GM19463 (cell line): ENCODE measurements around the gene INO80D.
A peak's percentile ranks its signal among the peaks of the same experiment; 100 is the strongest.
"Not testable (repeated sequence)": the region's sequence is repeated elsewhere in the genome, so short reads cannot be mapped to it uniquely, and the experiment has no call there.

ENCODE experiments used
- ATAC-seq: cut with Tn5 transposase; IDR thresholded peaks from one replicate; pipeline ENCODE4 v1.9.1; 2021; ENCODE audit warnings: mild to moderate bottlenecking, moderate library complexity; ENCODE audit not compliant: unreplicated experiment

INO80D gene

DNA sequence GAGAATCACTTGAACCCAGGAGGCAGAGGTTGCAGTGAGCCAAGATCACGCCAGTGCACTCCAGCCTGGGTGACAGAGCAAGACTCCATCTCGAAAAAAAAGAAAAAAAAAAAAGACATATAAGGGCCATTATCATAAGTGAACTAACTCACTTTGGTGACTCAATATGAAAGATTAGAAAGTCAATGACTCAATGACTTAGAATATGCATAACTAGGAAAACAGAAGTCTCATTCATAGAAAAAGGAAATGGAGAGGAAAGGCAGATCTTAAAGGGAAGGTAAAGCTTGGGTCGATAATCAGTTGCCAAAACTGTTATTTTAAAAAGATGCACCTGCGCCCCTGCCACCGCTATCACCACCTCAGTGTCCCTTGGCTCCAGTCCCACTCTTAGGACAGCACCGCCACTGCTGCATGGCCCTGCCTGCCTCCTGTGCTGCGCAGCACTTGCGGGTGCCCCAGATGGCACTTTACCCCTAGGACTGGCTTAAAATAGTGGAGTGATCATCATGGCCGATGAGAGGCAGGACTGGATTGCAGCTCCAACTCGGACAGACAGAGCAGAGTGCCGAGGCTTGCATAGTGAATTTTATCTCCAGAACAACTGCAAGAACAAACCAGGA lies 54.7 kb downstream of the INO80D start:
- peak; percentile 88 for ATAC-seq

GRCh38 chr2:206028101-206028500 lies 57.9 kb downstream of the INO80D start:
- no peak for ATAC-seq

- ATAC-seq = no peak
These were observed 62.8 kb downstream of the INO80D start for GRCh38 chr2:206023183-206023582.

GRCh38 chr2:206020171-206020570 lies 65.8 kb downstream of the INO80D start:
- no peak for ATAC-seq

- ATAC-seq = not testable (repeated sequence)
These were observed 70.2 kb downstream of the INO80D start for GRCh38 chr2:206015746-206016145.

DNA sequence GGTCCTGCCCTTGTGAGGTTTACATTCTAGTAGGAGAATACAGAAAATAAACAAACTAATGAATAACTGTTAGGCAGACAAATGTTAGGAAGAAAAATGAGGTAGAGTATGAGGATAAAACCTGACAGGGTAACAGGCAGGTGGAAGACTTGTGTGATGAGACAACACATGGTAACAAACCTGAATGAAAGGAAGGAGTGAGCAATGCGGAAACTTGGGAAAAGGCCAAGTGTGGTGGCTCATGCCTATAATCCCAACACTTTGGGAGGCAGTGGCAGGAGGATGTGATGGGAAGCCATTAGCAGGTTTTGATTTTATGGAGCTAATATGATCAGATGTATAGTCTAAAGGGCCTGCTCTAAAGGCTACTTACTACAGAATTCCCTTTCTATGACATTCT lies 74.2 kb downstream of the INO80D start:
- ATAC-seq = no peak

GRCh38 chr2:206011018-206011614 lies 74.9 kb downstream of the INO80D start:
- ATAC-seq = no peak

GRCh38 chr2:206004004-206004693 lies 81.8 kb downstream of the INO80D start:
- ATAC-seq = peak; percentile 58

- no peak for ATAC-seq
These were observed 83.5 kb downstream of the INO80D start for GRCh38 chr2:206002440-206002839.

DNA sequence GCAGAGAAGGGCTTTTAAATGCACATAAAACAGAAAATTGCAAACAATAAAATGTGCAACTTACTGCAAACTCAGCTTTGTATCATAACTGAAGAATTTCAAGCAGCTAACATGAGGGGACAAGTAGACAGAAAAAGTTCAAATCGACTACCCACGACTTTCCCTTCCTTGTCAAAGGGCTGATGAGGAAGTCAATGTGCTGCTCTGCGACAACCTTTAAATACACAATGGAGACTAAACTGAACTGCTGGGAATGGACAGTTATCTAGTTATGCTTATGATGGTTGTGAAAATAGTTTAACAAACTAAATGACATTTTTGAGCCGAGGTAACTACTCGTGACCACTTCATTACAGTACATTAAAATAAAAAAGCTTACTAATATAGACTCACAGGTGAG lies 84.1 kb downstream of the INO80D start:
- no peak for ATAC-seq

DNA sequence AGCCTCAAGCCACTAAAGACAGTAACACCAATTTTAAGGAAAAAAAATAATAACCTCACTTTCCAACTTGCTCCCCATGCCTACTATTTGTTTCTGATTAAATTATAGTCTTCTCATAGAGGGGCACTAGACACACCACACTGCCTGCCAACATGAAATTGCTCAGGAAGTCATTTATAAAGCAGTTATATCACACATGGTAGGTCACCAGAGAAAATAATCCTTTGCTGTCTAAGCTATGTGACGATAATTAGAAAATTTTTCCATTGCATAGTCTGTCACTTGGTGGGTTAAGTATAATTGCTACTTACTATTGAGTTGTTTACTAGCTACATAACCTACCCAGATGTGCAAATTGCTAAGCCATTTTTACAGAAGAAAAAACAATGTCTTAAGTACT lies 85.2 kb downstream of the INO80D start:
- ATAC-seq = no peak

DNA sequence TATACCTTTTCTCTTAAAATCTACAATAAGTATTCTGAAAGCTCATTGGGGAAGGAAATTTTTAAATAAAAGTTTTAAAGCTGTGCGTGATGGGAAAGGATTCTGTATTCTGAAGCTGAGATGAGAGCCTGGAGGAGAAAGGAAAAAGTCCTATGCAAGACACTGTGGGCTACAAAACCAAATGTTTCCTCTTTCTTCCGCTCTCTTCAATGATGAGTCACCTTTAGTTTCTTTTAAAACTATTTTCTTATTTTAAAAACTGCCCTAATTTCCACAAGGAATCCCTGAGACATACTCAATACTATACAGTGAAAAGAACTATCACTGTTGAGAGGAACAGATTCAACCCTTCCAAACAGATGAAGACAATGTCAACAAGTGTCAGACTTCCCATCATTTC lies 87.4 kb downstream of the INO80D start:
- ATAC-seq = no peak

DNA sequence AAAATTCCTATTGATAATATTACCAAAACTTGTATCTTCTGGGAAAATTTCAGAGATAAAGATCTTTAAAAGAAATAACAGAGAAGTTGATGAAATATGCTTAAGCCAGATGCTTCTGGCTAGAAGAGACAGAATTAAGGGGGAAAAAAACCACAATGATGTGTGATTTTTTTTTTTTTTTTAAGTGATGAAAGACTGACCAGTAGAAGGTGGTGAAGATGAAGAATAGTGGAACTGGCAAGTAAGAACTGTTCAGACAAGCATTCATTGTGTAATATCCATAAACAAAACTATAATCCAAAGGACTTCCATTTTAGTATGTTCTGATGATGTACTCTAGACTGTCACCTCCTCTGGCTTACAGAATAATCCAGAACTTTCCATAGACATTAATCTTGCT lies 89.8 kb downstream of the INO80D start:
- ATAC-seq = no peak

DNA sequence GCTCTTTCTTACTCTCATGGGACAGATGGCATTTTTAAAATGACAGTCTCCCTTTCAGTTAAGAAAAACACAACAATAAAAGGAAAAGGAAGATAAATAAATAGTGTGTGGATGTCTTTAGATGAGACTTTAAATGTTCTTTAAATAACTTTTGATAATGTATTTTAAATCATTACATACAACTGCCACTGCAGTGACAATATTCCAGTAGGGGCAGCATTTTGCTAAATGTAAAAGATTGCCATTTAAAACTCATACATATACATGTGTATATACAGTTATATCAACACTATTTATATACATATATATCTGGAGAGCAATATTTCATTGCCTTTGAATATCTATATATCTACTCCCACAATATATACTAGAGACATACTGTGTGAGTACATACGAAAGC lies 90.7 kb downstream of the INO80D start:
- no peak for ATAC-seq

GRCh38 chr2:205994344-205994743 lies 91.6 kb downstream of the INO80D start:
- no peak for ATAC-seq

DNA sequence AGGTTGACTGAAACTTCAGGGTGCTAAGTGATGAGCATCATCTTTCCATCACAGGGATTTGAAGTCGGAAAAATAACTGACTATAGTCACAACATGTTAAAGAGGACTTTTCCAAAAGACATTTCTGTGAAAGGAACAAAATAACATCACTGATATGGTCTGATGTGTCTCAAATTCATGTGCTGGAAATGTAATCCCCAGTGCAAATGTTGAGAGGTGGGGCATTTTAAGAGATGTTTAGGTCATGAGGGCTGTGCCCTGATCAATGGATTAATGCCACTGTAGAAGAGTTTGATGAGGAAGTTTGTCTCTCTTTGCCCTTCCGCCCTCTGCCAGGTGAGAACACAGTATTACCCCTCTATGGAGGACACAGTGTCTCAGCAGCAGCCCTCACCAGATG lies 95.9 kb downstream of the INO80D start:
- ATAC-seq = no peak

GRCh38 chr2:205989271-205990071 lies 96.5 kb downstream of the INO80D start:
- no peak for ATAC-seq

GRCh38 chr2:205988681-205989080 lies 97.3 kb downstream of the INO80D start:
- ATAC-seq = not testable (repeated sequence)

GRCh38 chr2:205988274-205988673 lies 97.7 kb downstream of the INO80D start:
- no peak for ATAC-seq

DNA sequence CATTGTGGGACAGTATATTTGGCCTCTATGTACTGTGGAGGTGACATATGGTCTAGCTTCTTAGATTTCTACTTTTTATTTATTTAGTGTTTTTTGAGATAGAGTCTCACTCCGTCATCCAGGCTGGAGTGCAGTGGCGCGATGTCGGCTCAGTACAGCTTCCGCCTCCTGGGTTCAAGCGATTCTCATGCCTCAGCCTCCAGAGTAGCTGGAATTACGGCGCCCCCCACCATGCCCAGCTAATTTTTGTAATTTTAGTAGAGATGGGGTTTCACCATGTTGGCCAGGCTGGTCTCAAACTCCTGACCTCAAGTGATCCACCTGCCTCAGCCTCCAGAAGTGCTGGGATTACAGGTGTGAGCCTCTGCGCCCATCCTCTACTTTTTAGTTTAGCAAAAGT lies 99.6 kb downstream of the INO80D start:
- ATAC-seq = not testable (repeated sequence)

DNA sequence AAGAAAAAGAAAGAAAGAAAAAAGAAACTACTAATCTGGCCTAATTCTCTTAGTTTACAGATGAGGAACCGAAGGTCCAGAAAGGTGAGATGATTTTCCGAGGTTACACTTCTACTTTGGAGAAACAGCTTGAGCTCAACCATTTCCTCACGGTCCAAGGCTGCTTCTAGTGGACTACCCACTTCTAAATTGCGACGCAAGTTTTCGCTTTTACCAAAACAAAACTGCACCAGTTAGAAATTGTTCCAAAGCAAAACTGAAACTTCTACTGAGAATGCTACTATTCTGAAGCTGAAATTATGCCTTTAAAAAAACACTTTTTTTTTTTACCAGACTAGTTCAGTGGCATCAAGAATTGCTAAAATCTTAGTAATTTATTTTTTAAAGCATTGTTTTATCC lies 101.6 kb downstream of the INO80D start:
- ATAC-seq = peak; percentile 87
